Measurements from ENCODE around the gene C11orf86. TPM values are rescaled to one million over a fixed set of nuclear protein-coding genes. Genes with fewer than 3 reads are reported as not detected.
A peak's percentile ranks its signal among the peaks of the same experiment; 100 is the strongest.

The C11orf86 gene, protein sequence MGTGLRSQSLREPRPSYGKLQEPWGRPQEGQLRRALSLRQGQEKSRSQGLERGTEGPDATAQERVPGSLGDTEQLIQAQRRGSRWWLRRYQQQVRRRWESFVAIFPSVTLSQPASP
- not detected for polyA plus RNA-seq

DNA sequence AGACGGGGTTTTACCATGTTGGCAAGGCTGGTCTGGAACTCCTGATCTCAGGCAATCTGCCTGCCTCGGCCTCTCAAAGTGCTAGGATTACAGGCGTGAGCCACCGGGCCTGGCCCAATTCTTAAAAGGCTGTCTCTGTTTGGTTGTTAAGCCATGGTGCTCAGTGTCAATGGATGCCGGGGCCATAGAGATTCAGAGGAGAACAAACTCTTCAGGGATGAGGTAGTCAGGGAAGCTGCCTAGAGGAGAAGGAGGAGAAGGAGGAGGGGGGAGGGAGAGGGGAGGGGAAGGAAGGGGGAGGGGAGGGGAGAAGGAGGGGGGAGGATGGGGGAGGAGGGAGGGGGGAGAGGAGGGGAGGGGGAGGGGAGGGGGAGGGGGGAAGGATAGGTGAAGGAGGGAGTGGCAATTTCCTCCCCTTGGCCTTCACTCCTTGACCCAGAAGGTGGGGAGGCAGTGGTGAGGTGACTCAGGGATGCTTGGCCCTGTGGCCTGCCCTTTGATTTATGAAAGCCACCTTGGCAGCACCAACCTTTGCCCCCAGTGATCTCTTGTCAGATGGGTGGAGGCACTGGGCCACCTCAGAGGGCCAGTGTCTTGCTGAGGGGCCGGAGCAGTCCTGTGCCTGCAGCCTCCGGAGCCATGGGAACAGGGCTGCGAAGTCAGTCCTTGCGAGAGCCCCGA lies at the start of gene C11orf86:
Gene C11orf86 (plus strand): TSS at position 581 of the 681 bp plus-strand sequence. CDS start 59 bp downstream, at position 640.
- Mint-ChIP-seq H3K27ac (no peak within 1 kb of the TSS), H3K36me3 (no peaks in the 10 kb centered on the region), H3K4me1 (no peaks in the 10 kb centered on the region), H3K27me3 (ENCODE audit: low read depth in 3 of 3) (peaks cover 6 to 11% (median 8%) of the 10 kb centered on the region in 3 donors), H3K4me3 (no peak within 1 kb of the TSS), H3K9me3 (peaks cover 0 to 1% (median 0%) of the 10 kb centered on the region in 6 donors)
- DNase-seq: no peak

DNA sequence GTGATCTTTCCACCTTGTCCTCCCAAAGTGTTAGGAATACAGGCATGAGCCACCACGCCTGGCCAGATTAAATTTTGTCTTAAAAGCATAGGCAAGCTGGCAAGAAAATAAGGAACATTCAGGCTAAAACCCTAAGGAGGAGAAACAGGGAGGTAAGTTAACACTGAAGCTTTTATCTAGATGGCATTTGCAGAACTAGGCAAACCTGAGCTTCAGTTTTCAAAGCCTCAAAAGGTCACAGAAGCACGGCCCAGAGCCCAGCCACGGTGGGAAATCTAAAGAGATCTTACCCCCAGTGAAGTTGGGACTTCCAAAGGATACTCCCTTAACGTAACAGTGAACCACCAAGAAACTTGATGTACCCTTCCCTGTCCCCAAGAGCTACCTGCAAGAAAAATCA lies 45.4 kb upstream of the C11orf86 start:
- no peak for DNase-seq
- no peaks in the 10 kb centered on the region for H3K36me3 Mint-ChIP-seq
- no peaks in the 10 kb centered on the region for H3K4me1 Mint-ChIP-seq
- no peak overlapping the region for H3K4me3 Mint-ChIP-seq
- H3K9me3 Mint-ChIP-seq: no peaks in the 10 kb centered on the region
- H3K27me3 Mint-ChIP-seq (ENCODE audit: low read depth in 3 of 3): peaks cover 0 to 2% (median under 1%) of the 10 kb centered on the region in 3 donors
- no peak overlapping the region for H3K27ac Mint-ChIP-seq

DNA sequence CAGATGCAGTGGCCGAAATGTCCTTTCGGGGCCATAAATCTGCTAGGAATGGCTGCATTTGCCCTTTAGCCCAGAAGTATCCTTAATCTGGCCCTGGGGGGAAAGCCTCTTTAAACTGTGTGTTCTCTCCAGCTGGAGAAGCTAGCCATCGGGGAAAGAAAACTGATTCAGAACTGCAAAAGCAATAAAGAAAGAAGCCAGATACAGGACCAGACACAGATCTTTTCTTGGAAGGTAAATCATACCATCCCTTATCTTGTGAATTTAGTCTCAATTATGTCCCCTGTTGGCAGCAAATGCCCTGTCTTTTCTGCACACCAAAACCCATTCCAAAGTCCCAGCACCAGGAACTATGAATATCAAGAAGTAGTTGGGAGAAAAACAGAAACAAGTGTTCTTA lies 42.6 kb upstream of the C11orf86 start:
- no peaks in the 10 kb centered on the region for H3K4me1 Mint-ChIP-seq
- no peak overlapping the region for H3K4me3 Mint-ChIP-seq
- peaks cover 0 to 2% (median 2%) of the 10 kb centered on the region in 3 donors for H3K27me3 Mint-ChIP-seq (ENCODE audit: low read depth in 3 of 3)
- DNase-seq: no peak
- H3K9me3 Mint-ChIP-seq: no peaks in the 10 kb centered on the region
- H3K36me3 Mint-ChIP-seq: no peaks in the 10 kb centered on the region
- H3K27ac Mint-ChIP-seq: no peak overlapping the region

DNA sequence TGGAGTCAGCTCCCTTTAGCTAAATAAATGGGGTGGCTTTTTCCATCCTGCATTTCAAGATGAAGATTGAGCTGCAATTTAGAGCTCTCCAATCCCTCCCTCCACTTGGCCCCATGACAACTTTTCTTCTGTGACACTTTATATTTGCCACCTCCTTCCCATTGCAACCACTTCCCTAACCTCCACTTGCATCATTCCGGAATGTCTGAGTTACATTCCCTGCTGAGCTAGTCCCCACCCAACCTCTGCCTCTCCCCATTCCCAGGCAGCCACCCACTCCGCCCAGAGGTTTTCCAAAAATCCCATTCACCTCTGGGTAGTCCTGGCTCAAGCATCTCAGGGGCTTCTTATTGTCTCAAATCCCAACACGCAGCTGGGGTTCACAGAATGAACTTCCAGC lies 41.6 kb upstream of the C11orf86 start:
- Mint-ChIP-seq H3K4me3 (no peak overlapping the region), H3K9me3 (no peaks in the 10 kb centered on the region)

DNA sequence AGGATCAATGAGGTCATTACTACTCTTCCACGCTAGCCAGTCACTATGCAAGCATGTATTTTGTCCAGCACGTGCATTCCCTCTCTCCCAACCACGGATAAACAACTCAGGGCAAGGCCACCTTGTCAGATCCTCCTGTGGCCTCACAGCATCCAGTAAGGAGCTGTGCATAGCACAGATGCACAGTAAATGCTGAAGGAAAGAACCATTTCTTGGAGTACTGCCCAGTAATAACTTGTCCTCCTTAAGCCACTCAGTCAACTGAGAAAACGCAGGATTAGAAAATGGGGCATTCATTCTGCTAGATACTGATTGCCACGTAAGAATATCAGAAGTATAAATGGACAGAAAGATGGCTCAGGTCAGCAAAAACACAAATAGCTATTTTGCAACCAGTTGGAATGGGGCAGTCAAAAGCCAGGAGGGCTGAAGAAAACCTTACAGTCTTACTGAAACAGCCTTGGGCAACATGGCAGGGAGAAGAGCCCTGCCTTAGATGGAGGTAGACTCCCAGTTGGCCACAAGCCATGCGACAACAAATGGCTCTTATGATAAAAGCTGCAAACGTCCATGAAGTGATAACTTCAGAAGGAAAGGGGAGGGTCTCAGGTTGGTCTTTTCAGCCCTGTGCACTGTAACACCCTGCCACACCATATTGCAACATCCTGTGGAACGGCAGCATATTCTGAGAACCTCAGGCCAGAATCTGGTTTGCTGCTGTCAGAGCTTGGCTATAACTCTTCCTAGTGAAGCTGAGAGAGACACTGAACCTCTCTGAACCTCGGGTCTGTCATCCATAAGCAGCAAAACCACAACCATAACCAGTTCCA lies 39.9 kb upstream of the C11orf86 start:
- no peak for DNase-seq
- no peak overlapping the region for H3K27ac Mint-ChIP-seq
- no peaks in the 10 kb centered on the region for H3K9me3 Mint-ChIP-seq
- H3K36me3 Mint-ChIP-seq: no peaks in the 10 kb centered on the region
- H3K27me3 Mint-ChIP-seq (ENCODE audit: low read depth in 3 of 3): peaks cover 0 to 5% (median 2%) of the 10 kb centered on the region in 3 donors
- H3K4me3 Mint-ChIP-seq: no peak overlapping the region
- no peaks in the 10 kb centered on the region for H3K4me1 Mint-ChIP-seq

More for the DNA sequence above, 41.6 kb upstream of the C11orf86 start:
- Mint-ChIP-seq H3K36me3 (no peaks in the 10 kb centered on the region), H3K27me3 (ENCODE audit: low read depth in 3 of 3) (peaks cover 0 to 5% (median 2%) of the 10 kb centered on the region in 3 donors), H3K4me1 (no peaks in the 10 kb centered on the region), H3K27ac (no peak overlapping the region)
- no peak for DNase-seq

DNA sequence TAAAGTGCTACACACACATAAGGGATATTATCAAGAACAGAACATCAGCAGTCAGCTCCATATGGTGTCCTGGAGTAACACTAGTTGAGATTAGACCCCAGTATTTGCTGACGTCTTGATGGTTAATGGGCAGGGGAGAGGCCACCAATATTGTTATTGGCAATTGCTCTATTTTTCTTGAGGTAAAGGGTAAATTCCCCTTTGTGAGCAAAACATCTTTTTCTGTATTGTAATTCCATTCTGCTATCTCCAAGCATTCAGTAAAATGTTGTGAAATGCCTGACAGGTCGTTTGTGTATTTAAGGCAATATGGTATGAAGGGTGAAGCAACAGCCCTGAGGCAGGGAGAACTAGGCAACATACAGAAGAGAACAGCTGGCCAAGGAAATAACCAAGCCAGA lies 38.8 kb upstream of the C11orf86 start:
- Mint-ChIP-seq H3K27ac (no peak overlapping the region), H3K4me1 (no peaks in the 10 kb centered on the region), H3K4me3 (no peak overlapping the region), H3K36me3 (no peaks in the 10 kb centered on the region), H3K27me3 (ENCODE audit: low read depth in 3 of 3) (peaks cover 0 to 5% (median 2%) of the 10 kb centered on the region in 3 donors), H3K9me3 (no peaks in the 10 kb centered on the region)
- DNase-seq: no peak

DNA sequence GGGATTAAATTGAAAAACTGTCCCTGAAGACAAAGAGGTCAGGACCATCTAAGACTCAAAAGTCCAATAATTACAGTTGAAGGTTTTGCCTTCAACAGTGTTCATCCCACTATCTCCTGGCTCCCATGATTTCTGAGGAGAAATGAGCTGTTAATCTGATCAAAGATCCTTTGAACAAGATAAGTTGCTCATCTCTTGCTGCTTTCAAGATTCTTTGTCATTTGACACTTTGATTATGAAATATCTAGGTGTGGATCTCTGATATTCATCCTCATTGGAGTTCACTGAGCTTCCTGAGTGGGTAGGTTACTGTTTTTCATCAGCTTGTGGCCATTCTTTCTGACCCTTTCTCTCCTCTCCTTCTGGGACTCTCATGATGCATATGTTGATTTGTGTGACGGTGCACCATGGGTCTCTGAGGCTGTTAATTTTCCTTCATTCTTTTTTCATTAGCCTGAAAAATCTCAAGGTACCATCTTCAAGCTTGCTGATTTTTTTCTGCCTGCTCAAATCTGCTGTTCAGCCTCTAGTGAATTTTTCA lies 37.8 kb upstream of the C11orf86 start:
- Mint-ChIP-seq H3K27me3 (ENCODE audit: low read depth in 3 of 3) (peaks cover 0 to 5% (median 2%) of the 10 kb centered on the region in 3 donors), H3K36me3 (no peaks in the 10 kb centered on the region), H3K9me3 (no peaks in the 10 kb centered on the region), H3K4me1 (no peaks in the 10 kb centered on the region), H3K27ac (no peak overlapping the region), H3K4me3 (no peak overlapping the region)
- DNase-seq: no peak

DNA sequence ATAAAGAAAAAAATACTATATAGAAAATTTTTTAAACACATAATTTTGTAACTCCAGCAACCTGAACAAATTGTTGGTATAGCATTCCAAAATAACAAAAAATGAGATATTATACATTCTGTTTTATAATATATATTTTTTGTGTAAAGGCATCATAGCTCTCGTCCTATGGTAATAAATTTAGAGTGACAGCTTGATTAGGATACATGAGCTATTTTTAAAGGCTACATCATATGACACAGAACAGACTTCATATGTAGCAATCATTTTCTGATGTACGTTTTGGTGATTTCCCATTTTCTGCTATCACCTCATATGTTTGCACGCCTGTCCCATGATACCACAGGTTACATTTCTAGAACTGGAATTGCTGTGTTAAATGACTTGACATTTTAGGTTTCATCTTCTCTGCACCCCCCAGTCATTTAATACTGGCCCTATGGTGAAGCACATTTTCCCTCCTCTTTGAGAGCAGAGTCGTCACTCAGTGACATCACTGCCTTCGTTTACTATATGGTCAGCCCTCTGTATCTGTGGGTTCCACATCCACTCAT lies 36.4 kb upstream of the C11orf86 start:
- H3K36me3 Mint-ChIP-seq: no peaks in the 10 kb centered on the region
- peaks cover 0 to 5% (median 2%) of the 10 kb centered on the region in 3 donors for H3K27me3 Mint-ChIP-seq (ENCODE audit: low read depth in 3 of 3)
- H3K4me3 Mint-ChIP-seq: no peak overlapping the region
- no peak for DNase-seq
- H3K4me1 Mint-ChIP-seq: no peaks in the 10 kb centered on the region
- no peak overlapping the region for H3K27ac Mint-ChIP-seq
- no peaks in the 10 kb centered on the region for H3K9me3 Mint-ChIP-seq

DNA sequence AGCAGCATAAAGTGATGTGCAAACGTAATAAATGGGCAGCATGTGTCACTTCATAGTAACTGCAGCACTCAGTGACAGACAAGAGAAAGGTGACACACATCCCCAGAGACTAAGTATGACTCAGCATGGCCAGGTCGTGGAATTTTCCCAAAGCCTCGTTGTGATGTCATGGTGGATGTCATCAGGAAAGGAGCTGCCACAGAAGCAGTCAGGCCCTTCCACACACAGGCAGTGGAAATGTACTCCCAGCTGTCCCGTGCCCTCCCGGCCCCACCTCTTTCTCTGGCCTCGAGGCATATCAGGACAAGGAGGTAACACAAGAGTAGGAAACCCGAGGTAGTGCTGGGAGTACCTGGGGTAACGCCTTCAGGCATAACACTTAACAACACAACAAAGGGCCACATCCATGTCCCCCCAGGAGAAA lies 25.0 kb upstream of the C11orf86 start:
- H3K4me1 Mint-ChIP-seq: no peaks in the 10 kb centered on the region
- H3K27me3 Mint-ChIP-seq (ENCODE audit: low read depth in 3 of 3): peaks cover 0 to 4% (median 2%) of the 10 kb centered on the region in 3 donors
- no peaks in the 10 kb centered on the region for H3K36me3 Mint-ChIP-seq
- H3K4me3 Mint-ChIP-seq: no peak overlapping the region
- no peak overlapping the region for H3K27ac Mint-ChIP-seq
- H3K9me3 Mint-ChIP-seq: no peaks in the 10 kb centered on the region
- no peak for DNase-seq

DNA sequence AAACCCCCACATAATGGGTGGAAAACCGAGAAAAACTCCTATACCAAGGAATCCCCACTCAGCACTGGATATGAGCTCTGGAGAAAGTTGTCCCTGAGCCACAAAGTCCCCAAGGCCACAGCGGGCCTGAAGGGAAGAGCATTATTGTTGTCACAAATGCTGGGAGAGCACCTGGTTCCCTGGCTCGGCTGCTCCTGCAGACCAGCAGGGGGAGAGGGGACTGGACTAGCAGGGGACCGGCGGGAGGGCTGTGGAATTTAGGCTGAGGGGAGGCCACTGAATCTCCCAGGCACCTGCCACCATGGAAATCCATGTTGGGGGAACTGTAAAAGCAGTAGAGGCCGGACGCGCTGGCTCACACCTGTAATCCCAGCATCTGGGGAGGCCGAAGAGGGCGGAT lies 24.0 kb upstream of the C11orf86 start:
- Mint-ChIP-seq H3K9me3 (no peaks in the 10 kb centered on the region), H3K4me3 (no peak overlapping the region), H3K4me1 (no peaks in the 10 kb centered on the region), H3K36me3 (no peaks in the 10 kb centered on the region), H3K27ac (no peak overlapping the region), H3K27me3 (ENCODE audit: low read depth in 3 of 3) (peaks cover 0 to 5% (median 2%) of the 10 kb centered on the region in 3 donors)
- no peak for DNase-seq

DNA sequence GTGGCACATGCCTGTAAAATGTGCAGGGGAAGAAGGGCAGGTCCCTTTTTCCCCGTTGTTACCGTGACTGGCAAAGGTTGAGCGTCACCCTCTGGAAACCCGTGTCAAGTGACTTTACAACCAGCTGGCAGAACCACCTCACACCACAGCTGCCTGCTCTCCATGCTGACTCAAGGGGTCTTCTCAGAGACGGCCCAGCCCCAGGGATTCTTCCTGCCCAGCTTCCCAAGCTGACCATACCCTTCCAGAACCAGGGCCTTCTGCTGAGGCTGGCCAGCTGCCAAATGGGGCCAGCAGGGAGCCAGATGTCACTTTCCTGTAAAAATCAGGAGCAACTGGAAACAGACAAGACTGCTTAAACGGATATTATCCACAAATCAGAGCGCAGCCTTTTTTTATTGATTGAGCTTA lies 23.2 kb upstream of the C11orf86 start:
- H3K27me3 Mint-ChIP-seq (ENCODE audit: low read depth in 3 of 3): peaks cover 0 to 8% (median 2%) of the 10 kb centered on the region in 3 donors
- no peak overlapping the region for H3K27ac Mint-ChIP-seq
- H3K9me3 Mint-ChIP-seq: no peaks in the 10 kb centered on the region
- DNase-seq: no peak
- no peaks in the 10 kb centered on the region for H3K36me3 Mint-ChIP-seq
- H3K4me1 Mint-ChIP-seq: peaks cover 0 to 4% of the 10 kb centered on the region in 2 donors
- no peak overlapping the region for H3K4me3 Mint-ChIP-seq

DNA sequence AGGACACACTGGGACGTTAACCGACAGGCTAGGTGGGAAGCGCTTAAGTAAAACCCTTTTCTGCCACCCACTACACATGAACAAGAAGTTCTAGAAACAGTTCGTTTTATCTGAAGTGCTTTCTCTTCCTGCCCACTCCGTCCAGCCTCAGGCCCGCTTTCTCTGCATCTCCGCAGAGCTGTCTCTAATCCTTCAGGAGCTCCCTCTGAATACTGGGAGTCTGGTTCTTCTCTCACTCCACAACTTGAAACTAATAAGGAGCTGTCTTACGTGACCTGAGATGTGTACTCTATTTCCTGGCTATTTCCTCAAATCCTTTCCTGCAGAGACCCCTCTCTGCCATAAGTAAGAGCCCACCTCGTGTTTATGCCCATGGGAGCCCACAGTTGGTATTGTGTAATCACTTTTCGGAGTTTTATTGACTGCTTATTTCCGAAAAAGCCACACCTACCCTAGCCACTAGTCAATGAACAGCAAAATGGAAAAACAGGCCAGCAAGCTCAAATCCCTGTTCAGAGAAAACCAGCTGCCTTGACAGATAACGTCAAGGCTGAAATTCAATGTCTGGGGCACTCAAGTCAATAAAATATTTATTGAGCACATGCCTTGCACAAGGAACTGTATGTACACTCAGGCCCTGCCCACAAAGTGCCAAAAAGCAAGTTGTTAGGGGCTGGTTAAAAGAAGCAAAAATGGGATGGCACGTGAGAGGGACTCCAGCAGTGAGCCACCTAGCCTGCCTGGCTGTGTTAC lies 21.8 kb upstream of the C11orf86 start:
- H3K4me1 Mint-ChIP-seq: peaks cover 3 to 10% of the 10 kb centered on the region in 2 donors
- H3K9me3 Mint-ChIP-seq: no peaks in the 10 kb centered on the region
- no peak overlapping the region for H3K4me3 Mint-ChIP-seq
- no peak for DNase-seq
- H3K36me3 Mint-ChIP-seq: no peaks in the 10 kb centered on the region
- H3K27ac Mint-ChIP-seq: no peak overlapping the region
- peaks cover 2 to 11% (median 4%) of the 10 kb centered on the region in 3 donors for H3K27me3 Mint-ChIP-seq (ENCODE audit: low read depth in 3 of 3)

DNA sequence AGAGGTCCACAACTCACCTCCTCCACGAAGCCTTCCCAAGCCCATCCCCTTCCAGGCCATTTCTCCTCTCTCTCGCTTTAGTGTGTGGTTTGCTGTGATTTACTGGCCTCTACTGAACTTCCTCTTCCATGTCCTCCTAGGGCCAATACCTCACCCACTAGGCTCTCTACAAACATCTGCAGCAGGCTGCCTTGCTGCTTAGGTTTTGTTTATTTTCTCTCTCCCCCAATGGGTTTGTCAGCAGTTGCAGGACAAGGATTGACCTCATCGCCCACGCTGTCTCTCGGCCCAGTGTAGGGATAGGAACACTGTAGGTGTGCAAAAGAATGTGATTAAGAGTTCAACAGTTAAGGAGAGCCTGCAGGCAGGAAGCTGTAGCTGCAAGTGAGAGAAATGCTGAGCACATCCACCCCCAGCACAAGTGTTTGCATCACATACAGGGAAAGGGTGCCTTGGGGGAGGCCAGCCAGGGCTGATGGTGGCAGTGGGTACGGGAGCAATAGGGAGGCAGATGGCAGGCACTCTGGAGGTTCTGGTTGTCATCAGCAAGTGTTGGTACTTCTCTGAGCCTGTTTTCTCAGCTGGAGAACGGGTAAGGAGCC lies 18.3 kb upstream of the C11orf86 start:
- DNase-seq: no peak
- Mint-ChIP-seq H3K27me3 (ENCODE audit: low read depth in 3 of 3) (peaks cover 7 to 12% (median 10%) of the 10 kb centered on the region in 3 donors), H3K36me3 (no peaks in the 10 kb centered on the region), H3K4me3 (peak overlapping the region; percentile 63 to 82 (median 74)), H3K4me1 (peaks cover 16 to 19% of the 10 kb centered on the region in 2 donors), H3K27ac (peak overlapping the region in 3 of 6 donors; percentile 4 to 58 (median 51)), H3K9me3 (no peaks in the 10 kb centered on the region)
